ENCODE data around the gene DNAH8.

DNA sequence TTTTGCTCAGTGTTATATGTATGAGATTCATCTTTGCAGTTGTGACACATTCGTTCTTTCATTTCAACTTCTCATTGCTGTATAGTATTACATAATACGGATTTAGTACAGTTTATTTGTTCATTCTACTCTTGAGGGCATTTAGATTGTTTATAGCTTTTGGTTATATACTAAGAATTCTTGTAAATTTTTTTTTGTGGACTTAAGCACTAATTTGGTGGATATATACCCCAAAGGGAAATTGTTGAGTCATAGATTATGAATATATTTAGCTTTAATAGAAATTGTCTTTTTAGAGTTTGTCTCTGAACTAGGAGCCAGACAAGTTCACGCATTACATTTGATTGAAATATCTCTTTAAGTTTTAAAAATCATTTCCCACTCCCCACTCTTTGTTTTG lies 79.6 kb downstream of the DNAH8 start:
- TF ChIP-seq POLR2A (IDR thresholded peaks at IDR 0.05; ENCODE audit: low read length) (no peak), GATA1 (IDR thresholded peaks at IDR 0.05; ENCODE audit: low read depth, low read length) (no peak)
